ENCODE data around the gene SLC6A1.

- TF ChIP-seq ZNF274 (IDR thresholded peaks at IDR 0.05; ENCODE audit: low read depth, low read length) (no peak), SUZ12 (IDR thresholded peaks at IDR 0.05; ENCODE audit: extremely low read depth, insufficient read depth, insufficient read length) (no peak), YY1 (IDR thresholded peaks at IDR 0.05; ENCODE audit: insufficient read depth, insufficient read length) (no peak)
Measured at GRCh38 chr3:10999221-11000107, 6.9 kb downstream of the SLC6A1 start.
